Esophagus (tissue), 2 donors: Measurements from ENCODE around the gene ARHGAP26. TPM values are rescaled to one million over a fixed set of nuclear protein-coding genes. Genes with fewer than 3 reads are reported as not detected.

ENCODE experiments used
- H3K27ac ChIP-seq, 2 donors: one replicate each; pipeline ENCODE4 v1.5.1; 2013; ENCODE audit warnings: low read depth in 2 of 2, mild to moderate bottlenecking in 2 of 2, inconsistent platforms in 1 of 2, low read length in 1 of 2, moderate library complexity in 1 of 2
- H3K27me3 ChIP-seq, 2 donors: one replicate each; pipeline ENCODE4 v1.6.1; 2013; ENCODE audit warnings: low read length in 2 of 2, control low read depth in 1 of 2, mild to moderate bottlenecking in 1 of 2; ENCODE audit not compliant: insufficient read depth in 2 of 2, control insufficient read depth in 1 of 2
- H3K36me3 ChIP-seq, 2 donors: one replicate each; pipeline ENCODE4 v1.6.1; 2013; ENCODE audit warnings: low read length in 1 of 2; ENCODE audit not compliant: control insufficient read depth in 2 of 2, insufficient read depth in 2 of 2
- H3K4me1 ChIP-seq, 2 donors: one replicate each; pipeline ENCODE4 v1.6.1; 2013; ENCODE audit warnings: low read length in 1 of 2; ENCODE audit not compliant: control insufficient read depth in 2 of 2, insufficient read depth in 2 of 2
- H3K4me3 ChIP-seq, 2 donors: one replicate each; pipeline ENCODE4 v1.5.1; 2013; ENCODE audit warnings: low read length in 2 of 2, mild to moderate bottlenecking in 2 of 2, low read depth in 1 of 2, moderate library complexity in 1 of 2
- H3K9me3 ChIP-seq, 2 donors: one replicate each; pipeline ENCODE4 v1.6.1; 2013; ENCODE audit warnings: mild to moderate bottlenecking in 2 of 2, low read depth in 1 of 2, low read length in 1 of 2, moderate library complexity in 1 of 2; ENCODE audit not compliant: control insufficient read depth in 2 of 2, insufficient read depth in 1 of 2
- WGBS, 2 donors: extraction: QIAGEN DNeasy Blood & Tissue Kit; methylation state at CpG; one replicate each; pipeline ENCODE4 v1.1.7; 2013; 5-methylcytosine and 5-hydroxymethylcytosine counted together
- polyA plus RNA-seq, 2 donors: library from polyadenylated mRNA; stranded (reverse); fragments of 200-250 nt; gene quantifications; one replicate each; pipeline ENCODE4 v1.2.3, GENCODE V29; 2013
- donor health status: healthy with polysubstance abuse.
- donor health status: Bipolar disorder and iron deficiency.

The ARHGAP26 gene
- polyA plus RNA-seq, 2 donors = 3.1 to 3.6 TPM

DNA sequence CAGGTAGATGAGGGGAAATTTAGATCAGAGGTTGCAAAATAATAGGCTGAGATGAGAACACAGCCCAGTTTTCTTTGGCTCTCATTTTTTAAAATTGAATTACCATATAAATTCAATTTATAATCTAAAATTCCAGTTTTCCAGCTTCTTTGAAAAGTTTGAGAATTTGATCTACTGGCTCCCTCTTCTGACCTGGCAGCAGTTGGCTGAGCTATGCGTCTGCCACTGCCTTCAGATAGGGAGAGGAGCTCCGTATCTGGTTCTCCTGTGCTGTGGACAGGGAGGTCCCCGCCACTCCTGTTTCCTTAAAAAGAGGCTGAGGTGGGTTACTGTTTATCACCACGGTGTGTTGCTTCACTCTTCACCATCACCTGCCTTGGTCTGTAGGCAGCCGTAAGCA, 103.7 kb downstream of the ARHGAP26 start:
- no peaks in the 10 kb centered on the region for H3K9me3 ChIP-seq
- no peaks in the 10 kb centered on the region for H3K27me3 ChIP-seq
- H3K4me3 ChIP-seq = no peak overlapping the region
- WGBS, 2 donors = 78 to 82% methylated on average over 5 of the region's 5 CpGs
- no peak overlapping the region for H3K27ac ChIP-seq
- peaks cover 12% of the 10 kb centered on the region in 2 donors for H3K4me1 ChIP-seq
- no peaks in the 10 kb centered on the region for H3K36me3 ChIP-seq

- Histone ChIP-seq H3K36me3 (no peaks in the 10 kb centered on the region), H3K27me3 (no peaks in the 10 kb centered on the region), H3K4me1 (peaks cover 12% of the 10 kb centered on the region in 2 donors), H3K27ac (no peak overlapping the region), H3K4me3 (no peak overlapping the region), H3K9me3 (no peaks in the 10 kb centered on the region)
- 30 to 40% methylated on average over 7 of the region's 7 CpGs for WGBS, 2 donors
Measured at GRCh38 chr5:142874540-142874939, 104.4 kb downstream of the ARHGAP26 start.

DNA sequence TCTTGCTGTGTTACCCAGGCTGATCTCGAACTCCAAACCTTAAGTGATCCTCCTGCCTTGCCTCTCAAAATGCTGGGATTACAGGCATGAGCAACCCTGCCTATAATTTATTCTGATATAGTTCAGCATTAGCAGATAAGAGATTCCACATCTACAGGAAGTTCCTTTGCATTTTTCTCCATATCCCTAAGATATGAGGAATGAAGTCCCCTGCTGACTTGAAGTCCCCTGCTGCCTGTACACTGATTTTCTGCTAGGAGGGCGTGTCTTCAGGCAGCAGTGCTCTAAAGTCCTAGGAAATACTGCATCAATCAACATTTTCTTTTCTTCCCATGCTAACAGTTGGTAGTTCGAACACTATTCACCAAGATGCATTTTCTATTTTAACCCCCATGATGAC, 105.8 kb downstream of the ARHGAP26 start:
- no peak overlapping the region for H3K27ac ChIP-seq
- 95 to 96% methylated on average over 3 of the region's 3 CpGs for WGBS, 2 donors

GRCh38 chr5:142876817-142877216, 106.6 kb downstream of the ARHGAP26 start:
- H3K9me3 ChIP-seq = no peaks in the 10 kb centered on the region
- peaks cover 5 to 8% of the 10 kb centered on the region in 2 donors for H3K4me1 ChIP-seq
- peaks cover 0 to 3% of the 10 kb centered on the region in 2 donors for H3K36me3 ChIP-seq
- H3K4me3 ChIP-seq = no peak overlapping the region
- no peaks in the 10 kb centered on the region for H3K27me3 ChIP-seq
- no peak overlapping the region for H3K27ac ChIP-seq
- 81 to 88% methylated on average over 2 of the region's 2 CpGs for WGBS, 2 donors

More for the DNA sequence above, 105.8 kb downstream of the ARHGAP26 start:
- Histone ChIP-seq H3K9me3 (no peaks in the 10 kb centered on the region), H3K4me1 (peaks cover 12% of the 10 kb centered on the region in 2 donors), H3K4me3 (no peak overlapping the region), H3K36me3 (no peaks in the 10 kb centered on the region), H3K27me3 (no peaks in the 10 kb centered on the region)

- Histone ChIP-seq H3K27me3 (no peaks in the 10 kb centered on the region), H3K4me3 (no peak overlapping the region), H3K9me3 (no peaks in the 10 kb centered on the region), H3K27ac (no peak overlapping the region), H3K36me3 (peaks cover 0 to 3% of the 10 kb centered on the region in 2 donors), H3K4me1 (peaks cover 2% of the 10 kb centered on the region in 2 donors)
- 77 to 78% methylated on average over 7 of the region's 7 CpGs for WGBS, 2 donors
Measured at GRCh38 chr5:142878111-142878510, 107.9 kb downstream of the ARHGAP26 start.

GRCh38 chr5:142878638-142879037, 108.5 kb downstream of the ARHGAP26 start:
- Histone ChIP-seq H3K4me3 (no peak overlapping the region), H3K4me1 (peaks cover 2% of the 10 kb centered on the region in 2 donors), H3K9me3 (no peaks in the 10 kb centered on the region), H3K27ac (no peak overlapping the region), H3K27me3 (no peaks in the 10 kb centered on the region), H3K36me3 (peaks cover 0 to 3% of the 10 kb centered on the region in 2 donors)
- 56% methylated on average over 3 of the region's 3 CpGs for WGBS, 2 donors

DNA sequence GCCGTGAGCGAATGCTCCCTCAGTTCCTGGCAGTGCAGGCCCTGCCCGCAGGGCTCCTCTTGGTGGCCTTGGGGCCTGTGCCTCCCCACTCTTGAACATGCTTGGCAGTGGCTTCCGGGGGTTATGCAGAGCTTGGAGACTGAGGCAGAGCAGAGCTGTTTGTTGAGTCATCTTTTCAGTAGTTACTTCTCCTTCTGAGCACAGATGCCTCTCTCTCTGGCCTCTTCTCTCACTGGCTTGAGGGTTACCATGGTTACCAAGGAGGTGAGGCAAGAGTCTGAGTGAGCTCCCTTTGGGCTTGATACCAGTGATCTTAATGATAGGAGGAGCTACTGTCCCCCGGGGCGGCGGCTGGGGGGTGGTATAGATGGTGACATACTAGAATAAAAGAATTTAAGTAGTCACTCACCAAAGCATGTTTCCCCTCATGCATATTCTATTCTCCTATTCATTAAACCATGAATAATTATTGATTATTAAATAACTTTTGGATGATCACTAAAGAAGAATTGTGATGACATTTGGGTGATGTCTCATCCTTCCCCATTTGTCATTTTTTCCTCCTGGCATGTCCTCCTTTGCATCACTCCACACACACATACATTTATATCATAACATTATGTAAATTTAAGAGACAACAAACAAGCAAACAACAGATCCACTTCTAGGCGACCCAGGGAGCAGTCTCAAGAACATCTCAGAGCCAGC, 111.1 kb downstream of the ARHGAP26 start:
- no peaks in the 10 kb centered on the region for H3K4me1 ChIP-seq
- H3K27me3 ChIP-seq = no peaks in the 10 kb centered on the region
- no peak overlapping the region for H3K4me3 ChIP-seq
- H3K36me3 ChIP-seq = peaks cover 3 to 4% of the 10 kb centered on the region in 2 donors
- 80 to 84% methylated on average over 8 of the region's 8 CpGs for WGBS, 2 donors
- H3K27ac ChIP-seq = no peak overlapping the region
- H3K9me3 ChIP-seq = no peaks in the 10 kb centered on the region

DNA sequence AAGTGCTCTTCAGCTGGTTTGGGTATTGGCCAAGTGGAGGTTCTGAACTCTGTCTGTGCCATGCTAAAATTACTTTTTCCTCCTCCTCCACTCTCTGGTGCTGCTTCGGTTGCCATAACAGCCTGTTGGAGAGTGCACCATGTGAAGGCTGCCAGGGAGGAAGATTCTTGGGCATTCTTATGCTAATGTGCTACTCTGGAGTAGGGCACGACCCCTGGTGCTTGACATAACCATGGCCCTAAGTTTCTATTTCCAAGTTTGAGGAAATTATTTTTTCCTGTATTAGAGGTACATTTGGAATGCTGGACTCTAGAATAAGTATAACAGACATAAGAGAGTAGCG, 111.6 kb downstream of the ARHGAP26 start:
- Histone ChIP-seq H3K27me3 (no peaks in the 10 kb centered on the region), H3K4me3 (no peak overlapping the region), H3K36me3 (peaks cover 3 to 4% of the 10 kb centered on the region in 2 donors), H3K4me1 (no peaks in the 10 kb centered on the region), H3K27ac (no peak overlapping the region), H3K9me3 (no peaks in the 10 kb centered on the region)
- 73 to 84% methylated on average over 3 of the region's 3 CpGs for WGBS, 2 donors

DNA sequence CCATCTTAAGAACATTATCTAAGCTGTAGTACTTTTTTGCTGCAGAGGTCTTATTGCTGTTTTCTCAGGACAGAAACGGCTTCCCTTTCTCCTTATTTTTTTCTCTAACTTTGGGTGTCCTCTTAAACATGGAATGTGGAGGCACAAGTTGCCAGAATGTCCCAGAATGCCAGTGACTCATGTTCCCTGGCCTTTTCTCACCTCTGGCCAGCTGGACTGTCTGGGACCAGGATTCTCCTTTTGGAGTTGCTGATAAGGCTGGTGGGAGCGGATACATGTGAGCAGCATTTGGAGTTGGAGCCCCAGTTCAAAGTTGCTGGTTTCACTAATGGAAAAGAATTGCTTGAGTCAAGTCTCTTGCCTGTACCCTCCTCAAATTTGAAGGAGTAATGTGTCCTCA, 112.8 kb downstream of the ARHGAP26 start:
- no peak overlapping the region for H3K4me3 ChIP-seq
- H3K36me3 ChIP-seq = peaks cover 3 to 4% of the 10 kb centered on the region in 2 donors
- no peaks in the 10 kb centered on the region for H3K9me3 ChIP-seq
- H3K27ac ChIP-seq = no peak overlapping the region
- 74 to 79% methylated on average over 2 of the region's 2 CpGs for WGBS, 2 donors
- H3K4me1 ChIP-seq = no peaks in the 10 kb centered on the region
- H3K27me3 ChIP-seq = no peaks in the 10 kb centered on the region

GRCh38 chr5:142883438-142883837, 113.3 kb downstream of the ARHGAP26 start:
- H3K36me3 ChIP-seq = peaks cover 3 to 4% of the 10 kb centered on the region in 2 donors
- no peaks in the 10 kb centered on the region for H3K4me1 ChIP-seq
- 82 to 97% methylated on average over 4 of the region's 4 CpGs for WGBS, 2 donors
- H3K27me3 ChIP-seq = no peaks in the 10 kb centered on the region
- H3K9me3 ChIP-seq = no peaks in the 10 kb centered on the region
- no peak overlapping the region for H3K4me3 ChIP-seq
- H3K27ac ChIP-seq = no peak overlapping the region
